ENCODE measurements around the gene KCNT2. TPM values are rescaled to one million over a fixed set of nuclear protein-coding genes. Genes with fewer than 3 reads are reported as not detected.
A peak's percentile ranks its signal among the peaks of the same experiment; 100 is the strongest.

Gene KCNT2
- total and polyA plus RNA-seq, 9 of the 15 experiments (the other 6 are each of a cell fraction or from before 2014, with no cell fraction given) = 0.13 to 0.73 (median 0.28) TPM

GRCh38 chr1:196355206-196355786, 252.9 kb downstream of the KCNT2 start:
- Histone ChIP-seq H2AFZ (ENCODE audit: low read depth, low read length) (no peak overlapping the region), H3K9ac (ENCODE audit: insufficient read depth in 1 of 2, low read depth in 2 of 2, low read length in 2 of 2) (no peak overlapping the region), H3K9me1 (ENCODE audit: control insufficient read depth, insufficient read depth, low read length) (no peaks in the 10 kb centered on the region), H3K4me1 (replicated peaks in 1 of 2; ENCODE audit: control insufficient read depth in 2 of 2, insufficient read depth in 2 of 2, low read length in 2 of 2) (no peaks in the 10 kb centered on the region), H3K4me2 (ENCODE audit: insufficient read depth, low read length) (no peak overlapping the region), H3K36me3 (ENCODE audit: control insufficient read depth, insufficient read depth, low read length) (no peaks in the 10 kb centered on the region), H3K27ac (ENCODE audit: extremely low read depth, low read depth, low read length) (no peak overlapping the region), H3K27me3 (ENCODE audit: control insufficient read depth in 2 of 2, insufficient read depth in 2 of 2, low read length in 2 of 2) (no peaks in the 10 kb centered on the region), H4K20me1 (replicated peaks; ENCODE audit: control insufficient read depth, insufficient read depth, low read length) (no peaks in the 10 kb centered on the region), H3K9me3 (replicated peaks; ENCODE audit: control insufficient read depth, insufficient read depth, low read depth, low read length) (no peaks in the 10 kb centered on the region), H3K4me3 (no peak overlapping the region), H3K79me2 (ENCODE audit: control insufficient read depth, insufficient read depth, low read length) (no peaks in the 10 kb centered on the region)
- in situ Hi-C loops (cut with MboI) = no loop called here
- ATAC-seq (no peak), FAIRE-seq (no peak), DNase-seq (ENCODE audit: extremely low read depth in 1 of 4, low spot score in 3 of 4) (peak in 1 of 4 experiments; percentile 11)
- ChIA-PET POLR2A (no interaction called here), CTCF (ENCODE audit: low intra/inter-chr PET ratio) (interaction anchor here (0.7 to 1.5 kb wide), 3 partner anchors 302 to 317 kb away, joined by 3 to 4 read pairs (median 3); no protein-coding TSS in a partner anchor)
- intact Hi-C loops (cut with micrococcal nuclease) = loop anchor here (1.0 kb wide), 1 partner anchor 306 kb away; no protein-coding TSS in a partner anchor
- TF ChIP-seq REST (IDR thresholded peaks at IDR 0.05; ENCODE audit: borderline replicate concordance) (peak; percentile 49; the same call in 1 of the 2 replicates), REST (CRISPR knock-in tag; IDR thresholded peaks at IDR 0.05; ENCODE audit: low read depth) (no peak), GTF2A2 (tag; IDR thresholded peaks at IDR 0.05) (no peak), RAD21 (CRISPR knock-in tag; conservative IDR thresholded peaks at IDR 0.05 in 1 of 2, IDR thresholded peaks at IDR 0.05 in 1 of 2) (peak; percentile 48 to 71; a peak in 3 of 4 replicates)
- TF ChIP-seq, protein P1, sequence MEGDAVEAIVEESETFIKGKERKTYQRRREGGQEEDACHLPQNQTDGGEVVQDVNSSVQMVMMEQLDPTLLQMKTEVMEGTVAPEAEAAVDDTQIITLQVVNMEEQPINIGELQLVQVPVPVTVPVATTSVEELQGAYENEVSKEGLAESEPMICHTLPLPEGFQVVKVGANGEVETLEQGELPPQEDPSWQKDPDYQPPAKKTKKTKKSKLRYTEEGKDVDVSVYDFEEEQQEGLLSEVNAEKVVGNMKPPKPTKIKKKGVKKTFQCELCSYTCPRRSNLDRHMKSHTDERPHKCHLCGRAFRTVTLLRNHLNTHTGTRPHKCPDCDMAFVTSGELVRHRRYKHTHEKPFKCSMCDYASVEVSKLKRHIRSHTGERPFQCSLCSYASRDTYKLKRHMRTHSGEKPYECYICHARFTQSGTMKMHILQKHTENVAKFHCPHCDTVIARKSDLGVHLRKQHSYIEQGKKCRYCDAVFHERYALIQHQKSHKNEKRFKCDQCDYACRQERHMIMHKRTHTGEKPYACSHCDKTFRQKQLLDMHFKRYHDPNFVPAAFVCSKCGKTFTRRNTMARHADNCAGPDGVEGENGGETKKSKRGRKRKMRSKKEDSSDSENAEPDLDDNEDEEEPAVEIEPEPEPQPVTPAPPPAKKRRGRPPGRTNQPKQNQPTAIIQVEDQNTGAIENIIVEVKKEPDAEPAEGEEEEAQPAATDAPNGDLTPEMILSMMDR (IDR thresholded peaks at IDR 0.05 in 2 of 3, conservative IDR thresholded peaks at IDR 0.05 in 1 of 3; ENCODE audit: insufficient read depth in 2 of 3, low read depth in 1 of 3, low read length in 3 of 3) = peak; percentile 17 to 37 (median 18); a peak in 3 of 6 replicates
- 8% methylated on average over 3 of the region's 3 CpGs for WGBS (ENCODE audit: insufficient coverage, low coverage, missing lambda C conversion rate)
- BruUV-seq (replicated peaks) = no TSS peak
